Astrocyte (in vitro differentiated cells and primary cell): ENCODE results near the gene FGD4. TPM values are rescaled to one million over a fixed set of nuclear protein-coding genes. Genes with fewer than 3 reads are reported as not detected.
A peak's percentile ranks its signal among the peaks of the same experiment; 100 is the strongest.

Source experiments
- DNase-seq: peaks from one replicate; pipeline ENCODE4 v3.0.0-alpha.2; 2010; ENCODE audit warnings: low read depth
- FAIRE-seq: peaks from 2 replicates; lab custom pipeline; 2011; peaks lifted over from hg19 to GRCh38; lab: Jason Lieb, UNC
- H2AFZ ChIP-seq: 2 replicates; pipeline ENCODE4 v1.6.0; 2012; ENCODE audit warnings: low read depth, low read length, inconsistent platforms
- H3K27ac ChIP-seq: 2 replicates; pipeline ENCODE4 v1.5.1; 2011; ENCODE audit warnings: low read depth, low read length, inconsistent platforms
- H3K27me3 ChIP-seq: 2 replicates; pipeline ENCODE4 v1.6.0; 2011; ENCODE audit warnings: low read length, inconsistent platforms; ENCODE audit not compliant: insufficient read depth
- H3K36me3 ChIP-seq: 2 replicates; pipeline ENCODE4 v1.5.1; 2011; ENCODE audit warnings: low read length, inconsistent platforms; ENCODE audit not compliant: insufficient read depth
- H3K4me1 ChIP-seq: 2 replicates; pipeline ENCODE4 v1.5.1; 2011; ENCODE audit warnings: low read length, inconsistent platforms; ENCODE audit not compliant: insufficient read depth
- H3K4me2 ChIP-seq: 2 replicates; pipeline ENCODE4 v1.6.0; 2012; ENCODE audit warnings: low read length, inconsistent platforms
- H3K4me3 ChIP-seq: 2 replicates; pipeline ENCODE4 v1.5.1; 2011; ENCODE audit warnings: low read depth, mild to moderate bottlenecking, low read length, inconsistent platforms; ENCODE audit not compliant: insufficient read depth
- H3K79me2 ChIP-seq: 2 replicates; pipeline ENCODE4 v1.6.0; 2012; ENCODE audit warnings: mild to moderate bottlenecking, low read length, inconsistent platforms; ENCODE audit not compliant: insufficient read depth
- H3K9ac ChIP-seq: 2 replicates; pipeline ENCODE4 v1.6.0; 2012; ENCODE audit warnings: mild to moderate bottlenecking, low read length, inconsistent platforms
- H3K9me3 ChIP-seq: 2 replicates; pipeline ENCODE4 v1.5.1; 2012; ENCODE audit warnings: low read depth, mild to moderate bottlenecking, low read length, inconsistent platforms; ENCODE audit not compliant: insufficient read depth
- H4K20me1 ChIP-seq: 2 replicates; pipeline ENCODE4 v1.6.0; 2012; ENCODE audit warnings: low read length, inconsistent platforms; ENCODE audit not compliant: insufficient read depth
- H3K27ac Mint-ChIP-seq: one replicate; pipeline ENCODE4 v1.8.0; 2021; ENCODE audit warnings: mild to moderate bottlenecking, mixed read lengths; ENCODE audit not compliant: unreplicated experiment
- H3K27me3 Mint-ChIP-seq: one replicate; pipeline ENCODE4 v1.8.0; 2021; ENCODE audit warnings: low read depth, mixed read lengths; ENCODE audit not compliant: unreplicated experiment
- H3K36me3 Mint-ChIP-seq: one replicate; pipeline ENCODE4 v1.8.0; 2021; ENCODE audit warnings: low read depth, mixed read lengths; ENCODE audit not compliant: unreplicated experiment
- H3K4me1 Mint-ChIP-seq: one replicate; pipeline ENCODE4 v1.8.0; 2021; ENCODE audit warnings: low read depth, mixed read lengths; ENCODE audit not compliant: unreplicated experiment
- H3K4me3 Mint-ChIP-seq: one replicate; pipeline ENCODE4 v1.8.0; 2021; ENCODE audit warnings: mild to moderate bottlenecking, moderate library complexity, mixed read lengths; ENCODE audit not compliant: unreplicated experiment
- H3K9me3 Mint-ChIP-seq: one replicate; pipeline ENCODE4 v1.8.0; 2021; ENCODE audit warnings: mild to moderate bottlenecking, mixed read lengths; ENCODE audit not compliant: unreplicated experiment
- EZH2 ChIP-seq: IDR thresholded peaks from 2 replicates; pipeline ENCODE4 v1.6.1; 2012; ENCODE audit warnings: mild to moderate bottlenecking, low read length, inconsistent platforms; ENCODE audit not compliant: insufficient read depth
- total RNA-seq: library from RNA; stranded (reverse); gene quantifications from 2 replicates; pipeline ENCODE4 v1.2.1, GENCODE V29; 2021
- TF ChIP-seq, protein P1 (sequence below): IDR thresholded peaks from 2 replicates; pipeline ENCODE4 v1.5.1; 2011; ENCODE audit warnings: low read depth, mild to moderate bottlenecking, inconsistent platforms, low read length, moderate library complexity; ENCODE audit not compliant: insufficient read depth

The FGD4 gene
- total RNA-seq, 1 donor from 2014 or later = 18.7 TPM

GRCh38 chr12:32365473-32366064 is 33.8 kb upstream of the FGD4 start:
- Histone ChIP-seq H3K9ac (peak overlapping the region; percentile 23), H4K20me1 (no peaks in the 10 kb centered on the region), H3K4me1 (peaks cover 4% of the 10 kb centered on the region), H2AFZ (no peak overlapping the region), H3K27me3 (no peaks in the 10 kb centered on the region), H3K79me2 (no peaks in the 10 kb centered on the region), H3K4me3 (no peak overlapping the region), H3K36me3 (no peaks in the 10 kb centered on the region), H3K9me3 (no peaks in the 10 kb centered on the region), H3K27ac (peak overlapping the region; percentile 9), H3K4me2 (peak overlapping the region; percentile 66)
- peaks cover 5% of the 10 kb centered on the region for H3K36me3 Mint-ChIP-seq
- FAIRE-seq (no peak), DNase-seq (peak; percentile 74)
- no peak overlapping the region for H3K27ac Mint-ChIP-seq
- H3K4me1 Mint-ChIP-seq = peaks cover 4% of the 10 kb centered on the region
- no peaks in the 10 kb centered on the region for H3K27me3 Mint-ChIP-seq
- no peaks in the 10 kb centered on the region for H3K9me3 Mint-ChIP-seq
- no peak for TF ChIP-seq EZH2
- TF ChIP-seq, protein P1, sequence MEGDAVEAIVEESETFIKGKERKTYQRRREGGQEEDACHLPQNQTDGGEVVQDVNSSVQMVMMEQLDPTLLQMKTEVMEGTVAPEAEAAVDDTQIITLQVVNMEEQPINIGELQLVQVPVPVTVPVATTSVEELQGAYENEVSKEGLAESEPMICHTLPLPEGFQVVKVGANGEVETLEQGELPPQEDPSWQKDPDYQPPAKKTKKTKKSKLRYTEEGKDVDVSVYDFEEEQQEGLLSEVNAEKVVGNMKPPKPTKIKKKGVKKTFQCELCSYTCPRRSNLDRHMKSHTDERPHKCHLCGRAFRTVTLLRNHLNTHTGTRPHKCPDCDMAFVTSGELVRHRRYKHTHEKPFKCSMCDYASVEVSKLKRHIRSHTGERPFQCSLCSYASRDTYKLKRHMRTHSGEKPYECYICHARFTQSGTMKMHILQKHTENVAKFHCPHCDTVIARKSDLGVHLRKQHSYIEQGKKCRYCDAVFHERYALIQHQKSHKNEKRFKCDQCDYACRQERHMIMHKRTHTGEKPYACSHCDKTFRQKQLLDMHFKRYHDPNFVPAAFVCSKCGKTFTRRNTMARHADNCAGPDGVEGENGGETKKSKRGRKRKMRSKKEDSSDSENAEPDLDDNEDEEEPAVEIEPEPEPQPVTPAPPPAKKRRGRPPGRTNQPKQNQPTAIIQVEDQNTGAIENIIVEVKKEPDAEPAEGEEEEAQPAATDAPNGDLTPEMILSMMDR = peak; percentile 93
- no peak overlapping the region for H3K4me3 Mint-ChIP-seq

- H3K27me3 Mint-ChIP-seq = no peaks in the 10 kb centered on the region
- DNase-seq = no peak
- H3K27ac ChIP-seq = no peak overlapping the region
Measured at GRCh38 chr12:32366714-32367113, 32.6 kb upstream of the FGD4 start.

DNA sequence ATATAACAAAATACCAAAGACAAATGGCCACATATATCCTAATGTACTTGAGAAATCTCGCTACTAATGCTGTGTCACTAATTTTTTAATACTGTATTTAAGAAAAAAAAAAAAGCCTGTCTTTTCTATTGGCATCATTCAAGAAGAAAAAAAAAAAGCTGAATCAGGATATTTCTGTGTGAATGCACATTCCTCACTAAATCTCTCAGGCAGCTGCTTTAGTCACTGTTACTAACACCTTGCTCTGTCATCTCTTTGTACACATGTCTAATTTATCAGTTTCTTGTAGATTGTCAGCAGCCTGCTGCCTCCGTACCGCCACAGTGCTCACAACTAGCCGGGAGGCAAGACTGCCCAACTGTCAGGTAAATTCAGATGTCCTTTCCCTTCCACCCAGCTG is 32.0 kb upstream of the FGD4 start:
- Histone ChIP-seq H3K27me3 (no peaks in the 10 kb centered on the region), H4K20me1 (no peaks in the 10 kb centered on the region), H3K9ac (no peak overlapping the region), H3K4me3 (no peak overlapping the region), H3K79me2 (no peaks in the 10 kb centered on the region), H3K9me3 (no peaks in the 10 kb centered on the region), H3K36me3 (no peaks in the 10 kb centered on the region), H2AFZ (no peak overlapping the region), H3K4me1 (peaks cover 4% of the 10 kb centered on the region), H3K4me2 (no peak overlapping the region), H3K27ac (no peak overlapping the region)
- Mint-ChIP-seq H3K36me3 (no peaks in the 10 kb centered on the region), H3K9me3 (no peaks in the 10 kb centered on the region), H3K27me3 (no peaks in the 10 kb centered on the region), H3K27ac (no peak overlapping the region), H3K4me1 (peaks cover 4% of the 10 kb centered on the region), H3K4me3 (no peak overlapping the region)
- FAIRE-seq (no peak), DNase-seq (no peak)
- TF ChIP-seq, protein P1 = no peak
- no peak for TF ChIP-seq EZH2

More at GRCh38 chr12:32366714-32367113, 32.6 kb upstream of the FGD4 start:
- H3K27ac Mint-ChIP-seq = no peak overlapping the region
- H3K4me1 Mint-ChIP-seq = peaks cover 4% of the 10 kb centered on the region
- no peak for FAIRE-seq
- TF ChIP-seq EZH2 = no peak
- TF ChIP-seq, protein P1 = no peak
- no peaks in the 10 kb centered on the region for H3K9me3 ChIP-seq
- no peaks in the 10 kb centered on the region for H4K20me1 ChIP-seq
- peaks cover 4% of the 10 kb centered on the region for H3K4me1 ChIP-seq
- no peak overlapping the region for H3K4me3 ChIP-seq
- no peaks in the 10 kb centered on the region for H3K36me3 Mint-ChIP-seq
- H3K27me3 ChIP-seq = no peaks in the 10 kb centered on the region
- H3K79me2 ChIP-seq = no peaks in the 10 kb centered on the region
- H3K4me2 ChIP-seq = no peak overlapping the region
- no peaks in the 10 kb centered on the region for H3K9me3 Mint-ChIP-seq
- H3K9ac ChIP-seq = no peak overlapping the region
- H3K4me3 Mint-ChIP-seq = no peak overlapping the region
- no peak overlapping the region for H2AFZ ChIP-seq
- H3K36me3 ChIP-seq = no peaks in the 10 kb centered on the region
